Measurements from ENCODE around the gene PNPLA2.

- TF ChIP-seq CTCF (conservative IDR thresholded peaks at IDR 0.05; ENCODE audit: low read length) (no peak), EZH2phosphoT487 (IDR thresholded peaks at IDR 0.05; ENCODE audit: borderline replicate concordance, low read depth, low read length) (no peak)
These were observed 35.1 kb upstream of the PNPLA2 start for GRCh38 chr11:783581-784015.
